ENCODE results near the gene SCUBE1.

Gene SCUBE1

GRCh38 chr22:43275545-43276317 is 67.4 kb downstream of the SCUBE1 start:
- no peak for DNase-seq

- DNase-seq: no peak
Observed at GRCh38 chr22:43274595-43275240, 68.5 kb downstream of the SCUBE1 start.

- no peak for DNase-seq
Observed at GRCh38 chr22:43273902-43274484, 69.2 kb downstream of the SCUBE1 start.

GRCh38 chr22:43272869-43273318 is 70.3 kb downstream of the SCUBE1 start:
- DNase-seq: no peak

- no peak for DNase-seq
Observed at GRCh38 chr22:43272301-43272700, 70.9 kb downstream of the SCUBE1 start.

- DNase-seq: no peak
Observed at GRCh38 chr22:43270949-43271348, 72.2 kb downstream of the SCUBE1 start.

- no peak for DNase-seq
Observed at GRCh38 chr22:43270314-43270908, 72.8 kb downstream of the SCUBE1 start.

- DNase-seq: no peak
Observed at GRCh38 chr22:43269646-43270045, 73.5 kb downstream of the SCUBE1 start.

GRCh38 chr22:43269246-43269645 is 73.9 kb downstream of the SCUBE1 start:
- DNase-seq: no peak

GRCh38 chr22:43267981-43268660 is 75.1 kb downstream of the SCUBE1 start:
- no peak for DNase-seq

- DNase-seq: no peak
Observed at GRCh38 chr22:43267332-43267980, 75.7 kb downstream of the SCUBE1 start.

GRCh38 chr22:43266076-43266475 is 77.1 kb downstream of the SCUBE1 start:
- DNase-seq: no peak

- no peak for DNase-seq
Observed at GRCh38 chr22:43263645-43264514, 79.3 kb downstream of the SCUBE1 start.

GRCh38 chr22:43262990-43263644 is 80.1 kb downstream of the SCUBE1 start:
- DNase-seq: no peak

GRCh38 chr22:43260331-43261231 is 82.6 kb downstream of the SCUBE1 start:
- DNase-seq: no peak

GRCh38 chr22:43257961-43258360 is 85.2 kb downstream of the SCUBE1 start:
- DNase-seq: no peak

- no peak for DNase-seq
Observed at GRCh38 chr22:43257549-43257948, 85.6 kb downstream of the SCUBE1 start.

GRCh38 chr22:43256976-43257545 is 86.1 kb downstream of the SCUBE1 start:
- DNase-seq: no peak

GRCh38 chr22:43256569-43256968 is 86.6 kb downstream of the SCUBE1 start:
- DNase-seq: no peak

Measured in T1000 (cell line).